ENCODE results near the gene ARPC5L.

Gene ARPC5L

DNA sequence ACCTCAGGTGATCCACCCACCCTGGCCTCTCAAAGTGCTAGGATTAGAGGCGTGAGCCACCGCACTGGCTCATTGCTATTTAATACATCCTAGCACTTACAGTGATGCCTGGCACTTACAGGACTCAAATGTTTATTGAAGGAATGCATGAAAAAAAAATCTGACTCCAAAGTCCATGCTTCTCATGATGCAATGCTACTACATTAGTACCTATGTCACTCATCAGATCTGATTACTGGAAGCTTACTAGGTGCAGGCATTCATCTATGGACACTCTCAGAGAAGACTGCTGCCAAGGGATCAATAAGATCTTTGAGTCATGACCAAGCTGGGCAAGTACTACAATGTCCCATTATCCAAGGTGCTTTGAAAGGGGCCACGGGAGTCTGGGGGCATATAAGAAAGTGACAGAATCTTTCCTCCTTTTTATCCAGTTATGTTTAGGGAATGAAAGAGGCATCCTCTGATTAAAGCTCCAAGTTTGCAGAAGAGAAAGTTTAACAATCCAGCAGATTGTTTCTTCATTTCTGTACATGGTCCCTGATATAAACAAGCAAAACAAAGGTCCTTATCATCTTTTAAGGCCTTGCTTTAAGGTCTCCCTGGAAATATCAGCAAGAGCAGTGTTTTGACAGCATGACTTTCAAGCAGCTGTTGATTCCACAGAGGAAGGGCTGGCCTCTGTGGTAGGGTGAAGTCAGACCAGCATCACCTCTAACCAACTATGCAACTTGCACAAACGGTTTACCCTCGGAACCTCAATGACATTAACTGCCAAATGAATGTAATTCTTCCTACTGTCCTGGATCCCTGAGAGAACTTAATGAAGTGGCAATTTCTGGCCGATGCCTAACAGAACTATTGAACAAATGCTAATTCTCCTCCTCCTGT is 35.9 kb downstream of the ARPC5L start:
- no peak for DNase-seq (ENCODE audit: low read depth)
- TF ChIP-seq, protein P1, sequence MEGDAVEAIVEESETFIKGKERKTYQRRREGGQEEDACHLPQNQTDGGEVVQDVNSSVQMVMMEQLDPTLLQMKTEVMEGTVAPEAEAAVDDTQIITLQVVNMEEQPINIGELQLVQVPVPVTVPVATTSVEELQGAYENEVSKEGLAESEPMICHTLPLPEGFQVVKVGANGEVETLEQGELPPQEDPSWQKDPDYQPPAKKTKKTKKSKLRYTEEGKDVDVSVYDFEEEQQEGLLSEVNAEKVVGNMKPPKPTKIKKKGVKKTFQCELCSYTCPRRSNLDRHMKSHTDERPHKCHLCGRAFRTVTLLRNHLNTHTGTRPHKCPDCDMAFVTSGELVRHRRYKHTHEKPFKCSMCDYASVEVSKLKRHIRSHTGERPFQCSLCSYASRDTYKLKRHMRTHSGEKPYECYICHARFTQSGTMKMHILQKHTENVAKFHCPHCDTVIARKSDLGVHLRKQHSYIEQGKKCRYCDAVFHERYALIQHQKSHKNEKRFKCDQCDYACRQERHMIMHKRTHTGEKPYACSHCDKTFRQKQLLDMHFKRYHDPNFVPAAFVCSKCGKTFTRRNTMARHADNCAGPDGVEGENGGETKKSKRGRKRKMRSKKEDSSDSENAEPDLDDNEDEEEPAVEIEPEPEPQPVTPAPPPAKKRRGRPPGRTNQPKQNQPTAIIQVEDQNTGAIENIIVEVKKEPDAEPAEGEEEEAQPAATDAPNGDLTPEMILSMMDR (conservative IDR thresholded peaks at IDR 0.05; ENCODE audit: low read length): no peak
- H3K4me3 ChIP-seq (ENCODE audit: low read length): no peak overlapping the region

GRCh38 chr9:124899845-124900244 is 37.9 kb downstream of the ARPC5L start:
- DNase-seq (ENCODE audit: low read depth): no peak
- TF ChIP-seq, protein P1 (conservative IDR thresholded peaks at IDR 0.05; ENCODE audit: low read length): no peak
- no peak overlapping the region for H3K4me3 ChIP-seq (ENCODE audit: low read length)

- DNase-seq (ENCODE audit: low read depth): no peak
- no peak overlapping the region for H3K4me3 ChIP-seq (ENCODE audit: low read length)
These were observed 45.0 kb downstream of the ARPC5L start for GRCh38 chr9:124906966-124907365.

DNA sequence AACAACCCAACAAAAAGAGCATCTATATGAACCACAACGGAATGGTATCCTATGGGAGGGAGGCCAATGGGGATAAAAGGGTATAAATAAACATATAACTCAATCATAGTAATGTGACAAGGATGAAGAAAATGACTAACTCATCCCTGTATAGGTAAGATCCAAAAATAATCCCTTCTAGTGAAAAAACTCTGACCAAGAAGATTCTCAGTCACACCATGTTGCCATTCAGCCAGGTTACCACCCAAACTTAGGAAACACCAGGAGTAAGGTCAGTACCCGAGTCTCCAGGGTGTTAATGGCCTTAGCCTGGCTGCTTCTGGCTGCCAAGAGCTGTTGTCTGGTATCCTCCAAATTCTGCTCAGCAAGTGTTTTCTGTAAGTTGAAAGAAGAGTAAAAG is 46.2 kb downstream of the ARPC5L start:
- TF ChIP-seq, protein P1 (conservative IDR thresholded peaks at IDR 0.05; ENCODE audit: low read length): no peak
- no peak for DNase-seq (ENCODE audit: low read depth)
- H3K4me3 ChIP-seq (ENCODE audit: low read length): no peak overlapping the region

More at GRCh38 chr9:124906966-124907365, 45.0 kb downstream of the ARPC5L start:
- TF ChIP-seq, protein P1 (conservative IDR thresholded peaks at IDR 0.05; ENCODE audit: low read length): no peak

GRCh38 chr9:124911766-124912165 is 49.8 kb downstream of the ARPC5L start:
- DNase-seq (ENCODE audit: low read depth): no peak
- TF ChIP-seq, protein P1 (conservative IDR thresholded peaks at IDR 0.05; ENCODE audit: low read length): no peak
- H3K4me3 ChIP-seq (ENCODE audit: low read length): no peak overlapping the region

GRCh38 chr9:124913378-124913777 is 51.4 kb downstream of the ARPC5L start:
- DNase-seq (ENCODE audit: low read depth): no peak
- TF ChIP-seq, protein P1 (conservative IDR thresholded peaks at IDR 0.05; ENCODE audit: low read length): no peak
- H3K4me3 ChIP-seq (ENCODE audit: low read length): no peak overlapping the region
